GM23338 (cell line): ENCODE results near the gene STOML3. TPM values are rescaled to one million over a fixed set of nuclear protein-coding genes. Genes with fewer than 3 reads are reported as not detected.

Experiments
- ATAC-seq: fragments of 200-7000 bp; cut with Tn5 transposase; 3 replicates; pipeline ENCODE4 v1.9.1; 2020
- DNase-seq: peaks from one replicate; pipeline ENCODE4 v3.0.0-alpha.2; 2015; ENCODE audit warnings: low spot score
- H2AFZ ChIP-seq: fragments of 200-600 bp; sonication (generic); 2 replicates; pipeline ENCODE4 v1.8.0; 2016; ENCODE audit warnings: antibody characterized with exemption, mild to moderate bottlenecking, moderate library complexity
- H3F3A ChIP-seq: fragments of 200-600 bp; sonication (generic); replicated peaks from 2 replicates; pipeline ENCODE4 v1.8.0; 2017; ENCODE audit warnings: antibody characterized with exemption, mixed run types, low read depth
- H3K27ac ChIP-seq: fragments of 200-600 bp; sonication (generic); 2 replicates; pipeline ENCODE4 v1.6.1; 2016; ENCODE audit warnings: low read depth
- H3K27me3 ChIP-seq: fragments of 200-600 bp; sonication (generic); 2 replicates; pipeline ENCODE4 v1.8.0; 2016; ENCODE audit warnings: mild to moderate bottlenecking, mixed run types, moderate library complexity; ENCODE audit not compliant: insufficient read depth
- H3K36me3 ChIP-seq: fragments of 200-600 bp; sonication (generic); 2 replicates; pipeline ENCODE4 v1.8.0; 2016; ENCODE audit warnings: mild to moderate bottlenecking; ENCODE audit not compliant: insufficient read depth
- H3K4me1 ChIP-seq: fragments of 200-600 bp; sonication (generic); 2 replicates; pipeline ENCODE4 v1.8.0; 2016; ENCODE audit warnings: mild to moderate bottlenecking, moderate library complexity; ENCODE audit not compliant: insufficient read depth
- H3K4me2 ChIP-seq: fragments of 200-600 bp; sonication (generic); 2 replicates; pipeline ENCODE4 v1.7.1; 2017; ENCODE audit warnings: mixed run types
- H3K4me3 ChIP-seq: fragments of 200-600 bp; sonication (generic); 2 replicates; pipeline ENCODE4 v1.6.1; 2016; ENCODE audit warnings: mixed run types
- H3K79me2 ChIP-seq: fragments of 200-600 bp; sonication (generic); replicated peaks from 2 replicates; pipeline ENCODE4 v1.8.0; 2017; ENCODE audit warnings: mild to moderate bottlenecking; ENCODE audit not compliant: insufficient read depth
- H3K9me2 ChIP-seq: fragments of 200-600 bp; sonication (generic); 2 replicates; pipeline ENCODE4 v1.8.0; 2017; ENCODE audit not compliant: insufficient read depth
- H4K20me1 ChIP-seq: fragments of 200-600 bp; sonication (generic); replicated peaks from 2 replicates; pipeline ENCODE4 v1.8.0; 2017; ENCODE audit warnings: mild to moderate bottlenecking; ENCODE audit not compliant: insufficient read depth
- H3K27ac Mint-ChIP-seq: 2 replicates; pipeline ENCODE4 v1.8.0; 2020; ENCODE audit warnings: inconsistent platforms, mild to moderate bottlenecking, moderate library complexity, mixed read lengths
- H3K27me3 Mint-ChIP-seq: 3 replicates; pipeline ENCODE4 v1.8.0; 2022; ENCODE audit warnings: low read depth, mild to moderate bottlenecking, moderate library complexity, mixed read lengths, inconsistent platforms; ENCODE audit not compliant: insufficient read depth, poor library complexity
- H3K36me3 Mint-ChIP-seq: 3 replicates; pipeline ENCODE4 v1.8.0; 2021; ENCODE audit warnings: low read depth, mild to moderate bottlenecking, inconsistent platforms, moderate library complexity, mixed read lengths
- H3K4me1 Mint-ChIP-seq: 3 replicates; pipeline ENCODE4 v1.8.0; 2020; ENCODE audit warnings: mild to moderate bottlenecking, inconsistent platforms, mixed read lengths
- H3K4me3 Mint-ChIP-seq: 3 replicates; pipeline ENCODE4 v1.8.0; 2021; ENCODE audit warnings: moderate library complexity, mild to moderate bottlenecking, inconsistent platforms, mixed read lengths
- H3K9me3 Mint-ChIP-seq: 3 replicates; pipeline ENCODE4 v1.8.0; 2020; ENCODE audit warnings: moderate library complexity, mild to moderate bottlenecking, inconsistent platforms, mixed read lengths
- CREB1 ChIP-seq: fragments of 250-450 bp; sonication (Bioruptor Pico); IDR thresholded peaks from 2 replicates; pipeline ENCODE4 v1.5.0; 2020; ENCODE audit warnings: low read depth, mild to moderate bottlenecking, moderate library complexity
- EZH2 ChIP-seq: fragments of 200-600 bp; sonication (generic); IDR thresholded peaks from one replicate; pipeline ENCODE4 v1.8.0; 2017; ENCODE audit warnings: antibody characterized with exemption, mild to moderate bottlenecking, low read depth; ENCODE audit not compliant: unreplicated experiment
- EZH2phosphoT487 ChIP-seq: fragments of 200-600 bp; sonication (generic); IDR thresholded peaks from one replicate; pipeline ENCODE4 v1.8.1; 2018; ENCODE audit warnings: antibody characterized with exemption; ENCODE audit not compliant: unreplicated experiment
- JUNB ChIP-seq: IDR thresholded peaks from one replicate; pipeline ENCODE4 v1.6.1; 2016; ENCODE audit warnings: antibody characterized with exemption; ENCODE audit not compliant: unreplicated experiment
- NANOG ChIP-seq: IDR thresholded peaks from 2 replicates; pipeline ENCODE4 v1.6.1; 2016; ENCODE audit warnings: antibody characterized with exemption, borderline replicate concordance
- POLR2AphosphoS5 ChIP-seq: IDR thresholded peaks from 2 replicates; pipeline ENCODE4 v1.6.1; 2016; ENCODE audit warnings: antibody characterized with exemption, low read depth
- ZNF114 ChIP-seq: fragments of 250-450 bp; sonication (Bioruptor Pico); IDR thresholded peaks from 2 replicates; pipeline ENCODE4 v1.5.0; 2020; ENCODE audit warnings: mild to moderate bottlenecking, moderate library complexity
- ZNF331 ChIP-seq: fragments of 250-450 bp; sonication (Bioruptor Pico); IDR thresholded peaks from 2 replicates; pipeline ENCODE4 v1.5.0; 2020; ENCODE audit warnings: low read depth, mild to moderate bottlenecking, moderate library complexity
- polyA plus RNA-seq: library from polyadenylated mRNA; unstranded; fragments of >200 nt; fragmentation: Nextera tagmentation; extraction: Ambion mirVana; gene quantifications from 2 replicates; pipeline ENCODE4 v1.2.1, GENCODE V29; 2016
- total RNA-seq: library from RNA; depleted of rRNA; stranded (reverse); fragments of >200 nt; shearing (Covaris generic); gene quantifications from 2 replicates; pipeline ENCODE4 v1.2.3, GENCODE V29; 2014
- TF ChIP-seq, protein P1 (sequence below): fragments of 250-450 bp; sonication (Bioruptor Pico); IDR thresholded peaks from 2 replicates; pipeline ENCODE4 v1.5.0; 2020; ENCODE audit warnings: mild to moderate bottlenecking, moderate library complexity
- TF ChIP-seq, protein P2 (sequence below): IDR thresholded peaks from one replicate; pipeline ENCODE4 v1.6.1; 2018; ENCODE audit warnings: antibody characterized with exemption; ENCODE audit not compliant: unreplicated experiment
- TF ChIP-seq, protein P3 (sequence below): IDR thresholded peaks from 2 replicates; pipeline ENCODE4 v1.6.1; 2016; ENCODE audit warnings: antibody characterized with exemption

The STOML3 gene
- total and polyA plus RNA-seq, 2 experiments from 2014 or later, result not detected

DNA sequence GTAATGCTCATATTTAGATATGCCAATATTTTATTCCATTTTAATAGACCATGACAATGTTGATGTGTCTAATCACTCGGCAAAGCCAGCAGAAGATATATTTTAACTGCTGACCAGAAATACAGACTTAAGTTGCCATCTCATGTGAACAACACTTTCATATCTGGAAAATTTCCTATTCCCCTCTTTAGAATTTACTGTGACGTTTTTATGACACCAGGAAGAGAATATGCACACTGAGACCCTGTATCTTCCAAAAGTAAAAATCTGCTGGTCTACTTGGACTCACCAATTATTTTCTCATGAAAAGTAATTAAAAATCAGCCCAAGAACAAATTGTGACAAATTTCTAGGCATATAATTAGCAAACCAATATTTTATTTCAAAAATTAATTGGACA, 45.2 kb upstream of the STOML3 start:
- Histone ChIP-seq H3K9me2 (no peaks in the 10 kb centered on the region), H4K20me1 (peaks cover 29% of the 10 kb centered on the region; the same call in 1 of the 2 replicates), H3K27me3 (no peaks in the 10 kb centered on the region), H3K36me3 (no peaks in the 10 kb centered on the region), H3K4me3 (peak overlapping the region; percentile 86), H3K4me1 (peaks cover 19% of the 10 kb centered on the region), H3K79me2 (peaks cover 76% of the 10 kb centered on the region), H3K4me2 (peak overlapping the region; percentile 76), H2AFZ (no peak overlapping the region), H3K27ac (no peak overlapping the region), H3F3A (no peaks in the 10 kb centered on the region)
- peak overlapping the region; percentile 20; the same call in 1 of the 2 replicates for H3K27ac Mint-ChIP-seq
- H3K4me1 Mint-ChIP-seq, result peaks cover 32% of the 10 kb centered on the region
- H3K36me3 Mint-ChIP-seq, result peaks cover 20% of the 10 kb centered on the region
- peak overlapping the region; percentile 93 for H3K4me3 Mint-ChIP-seq
- peaks cover 2% of the 10 kb centered on the region for H3K27me3 Mint-ChIP-seq
- TF ChIP-seq JUNB, result no peak
- TF ChIP-seq ZNF331 (CRISPR knock-in tag), result no peak
- no peak for DNase-seq
- no peak for ATAC-seq
- H3K9me3 Mint-ChIP-seq, result no peaks in the 10 kb centered on the region

DNA sequence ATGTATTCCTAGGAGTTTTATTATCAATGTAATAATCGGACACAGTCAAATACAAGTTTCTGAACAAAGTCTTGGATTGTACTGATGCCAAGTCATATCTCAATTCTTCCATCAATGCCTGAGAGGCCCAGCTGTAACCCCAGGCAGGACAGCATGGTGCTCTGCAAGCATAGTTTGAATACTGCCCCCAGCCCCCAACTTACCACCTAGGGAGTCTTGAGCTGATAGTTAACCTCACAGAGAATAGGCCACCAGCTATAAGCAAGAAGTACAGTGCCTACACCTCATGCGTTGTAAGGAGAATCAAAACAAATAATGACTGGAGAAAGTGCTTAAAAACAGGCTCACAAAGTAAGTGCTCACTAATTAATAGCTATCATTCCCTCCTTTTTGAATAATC, 44.6 kb upstream of the STOML3 start:
- H3K4me2 ChIP-seq, result peak overlapping the region; percentile 76
- peak overlapping the region; percentile 86 for H3K4me3 ChIP-seq
- DNase-seq (peak; percentile 31), ATAC-seq (peak; percentile 10)
- H3K27ac ChIP-seq, result no peak overlapping the region
- H3K4me3 Mint-ChIP-seq, result peak overlapping the region; percentile 93
- H2AFZ ChIP-seq, result no peak overlapping the region
- peaks cover 33% of the 10 kb centered on the region; the same call in 1 of the 2 replicates for H4K20me1 ChIP-seq
- no peak for TF ChIP-seq ZNF114
- TF ChIP-seq POLR2AphosphoS5, result no peak
- TF ChIP-seq, protein P1, sequence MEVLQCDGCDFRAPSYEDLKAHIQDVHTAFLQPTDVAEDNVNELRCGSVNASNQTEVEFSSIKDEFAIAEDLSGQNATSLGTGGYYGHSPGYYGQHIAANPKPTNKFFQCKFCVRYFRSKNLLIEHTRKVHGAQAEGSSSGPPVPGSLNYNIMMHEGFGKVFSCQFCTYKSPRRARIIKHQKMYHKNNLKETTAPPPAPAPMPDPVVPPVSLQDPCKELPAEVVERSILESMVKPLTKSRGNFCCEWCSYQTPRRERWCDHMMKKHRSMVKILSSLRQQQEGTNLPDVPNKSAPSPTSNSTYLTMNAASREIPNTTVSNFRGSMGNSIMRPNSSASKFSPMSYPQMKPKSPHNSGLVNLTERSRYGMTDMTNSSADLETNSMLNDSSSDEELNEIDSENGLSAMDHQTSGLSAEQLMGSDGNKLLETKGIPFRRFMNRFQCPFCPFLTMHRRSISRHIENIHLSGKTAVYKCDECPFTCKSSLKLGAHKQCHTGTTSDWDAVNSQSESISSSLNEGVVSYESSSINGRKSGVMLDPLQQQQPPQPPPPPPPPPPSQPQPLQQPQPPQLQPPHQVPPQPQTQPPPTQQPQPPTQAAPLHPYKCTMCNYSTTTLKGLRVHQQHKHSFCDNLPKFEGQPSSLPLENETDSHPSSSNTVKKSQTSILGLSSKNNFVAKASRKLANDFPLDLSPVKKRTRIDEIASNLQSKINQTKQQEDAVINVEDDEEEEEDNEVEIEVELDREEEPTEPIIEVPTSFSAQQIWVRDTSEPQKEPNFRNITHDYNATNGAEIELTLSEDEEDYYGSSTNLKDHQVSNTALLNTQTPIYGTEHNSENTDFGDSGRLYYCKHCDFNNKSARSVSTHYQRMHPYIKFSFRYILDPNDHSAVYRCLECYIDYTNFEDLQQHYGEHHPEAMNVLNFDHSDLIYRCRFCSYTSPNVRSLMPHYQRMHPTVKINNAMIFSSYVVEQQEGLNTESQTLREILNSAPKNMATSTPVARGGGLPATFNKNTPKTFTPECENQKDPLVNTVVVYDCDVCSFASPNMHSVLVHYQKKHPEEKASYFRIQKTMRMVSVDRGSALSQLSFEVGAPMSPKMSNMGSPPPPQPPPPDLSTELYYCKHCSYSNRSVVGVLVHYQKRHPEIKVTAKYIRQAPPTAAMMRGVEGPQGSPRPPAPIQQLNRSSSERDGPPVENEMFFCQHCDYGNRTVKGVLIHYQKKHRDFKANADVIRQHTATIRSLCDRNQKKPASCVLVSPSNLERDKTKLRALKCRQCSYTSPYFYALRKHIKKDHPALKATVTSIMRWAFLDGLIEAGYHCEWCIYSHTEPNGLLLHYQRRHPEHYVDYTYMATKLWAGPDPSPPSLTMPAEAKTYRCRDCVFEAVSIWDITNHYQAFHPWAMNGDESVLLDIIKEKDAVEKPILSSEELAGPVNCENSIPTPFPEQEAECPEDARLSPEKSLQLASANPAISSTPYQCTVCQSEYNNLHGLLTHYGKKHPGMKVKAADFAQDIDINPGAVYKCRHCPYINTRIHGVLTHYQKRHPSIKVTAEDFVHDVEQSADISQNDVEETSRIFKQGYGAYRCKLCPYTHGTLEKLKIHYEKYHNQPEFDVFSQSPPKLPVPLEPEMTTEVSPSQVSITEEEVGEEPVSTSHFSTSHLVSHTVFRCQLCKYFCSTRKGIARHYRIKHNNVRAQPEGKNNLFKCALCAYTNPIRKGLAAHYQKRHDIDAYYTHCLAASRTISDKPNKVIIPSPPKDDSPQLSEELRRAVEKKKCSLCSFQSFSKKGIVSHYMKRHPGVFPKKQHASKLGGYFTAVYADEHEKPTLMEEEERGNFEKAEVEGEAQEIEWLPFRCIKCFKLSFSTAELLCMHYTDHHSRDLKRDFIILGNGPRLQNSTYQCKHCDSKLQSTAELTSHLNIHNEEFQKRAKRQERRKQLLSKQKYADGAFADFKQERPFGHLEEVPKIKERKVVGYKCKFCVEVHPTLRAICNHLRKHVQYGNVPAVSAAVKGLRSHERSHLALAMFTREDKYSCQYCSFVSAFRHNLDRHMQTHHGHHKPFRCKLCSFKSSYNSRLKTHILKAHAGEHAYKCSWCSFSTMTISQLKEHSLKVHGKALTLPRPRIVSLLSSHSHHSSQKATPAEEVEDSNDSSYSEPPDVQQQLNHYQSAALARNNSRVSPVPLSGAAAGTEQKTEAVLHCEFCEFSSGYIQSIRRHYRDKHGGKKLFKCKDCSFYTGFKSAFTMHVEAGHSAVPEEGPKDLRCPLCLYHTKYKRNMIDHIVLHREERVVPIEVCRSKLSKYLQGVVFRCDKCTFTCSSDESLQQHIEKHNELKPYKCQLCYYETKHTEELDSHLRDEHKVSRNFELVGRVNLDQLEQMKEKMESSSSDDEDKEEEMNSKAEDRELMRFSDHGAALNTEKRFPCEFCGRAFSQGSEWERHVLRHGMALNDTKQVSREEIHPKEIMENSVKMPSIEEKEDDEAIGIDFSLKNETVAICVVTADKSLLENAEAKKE (CRISPR knock-in tag), result no peak
- TF ChIP-seq, protein P2, sequence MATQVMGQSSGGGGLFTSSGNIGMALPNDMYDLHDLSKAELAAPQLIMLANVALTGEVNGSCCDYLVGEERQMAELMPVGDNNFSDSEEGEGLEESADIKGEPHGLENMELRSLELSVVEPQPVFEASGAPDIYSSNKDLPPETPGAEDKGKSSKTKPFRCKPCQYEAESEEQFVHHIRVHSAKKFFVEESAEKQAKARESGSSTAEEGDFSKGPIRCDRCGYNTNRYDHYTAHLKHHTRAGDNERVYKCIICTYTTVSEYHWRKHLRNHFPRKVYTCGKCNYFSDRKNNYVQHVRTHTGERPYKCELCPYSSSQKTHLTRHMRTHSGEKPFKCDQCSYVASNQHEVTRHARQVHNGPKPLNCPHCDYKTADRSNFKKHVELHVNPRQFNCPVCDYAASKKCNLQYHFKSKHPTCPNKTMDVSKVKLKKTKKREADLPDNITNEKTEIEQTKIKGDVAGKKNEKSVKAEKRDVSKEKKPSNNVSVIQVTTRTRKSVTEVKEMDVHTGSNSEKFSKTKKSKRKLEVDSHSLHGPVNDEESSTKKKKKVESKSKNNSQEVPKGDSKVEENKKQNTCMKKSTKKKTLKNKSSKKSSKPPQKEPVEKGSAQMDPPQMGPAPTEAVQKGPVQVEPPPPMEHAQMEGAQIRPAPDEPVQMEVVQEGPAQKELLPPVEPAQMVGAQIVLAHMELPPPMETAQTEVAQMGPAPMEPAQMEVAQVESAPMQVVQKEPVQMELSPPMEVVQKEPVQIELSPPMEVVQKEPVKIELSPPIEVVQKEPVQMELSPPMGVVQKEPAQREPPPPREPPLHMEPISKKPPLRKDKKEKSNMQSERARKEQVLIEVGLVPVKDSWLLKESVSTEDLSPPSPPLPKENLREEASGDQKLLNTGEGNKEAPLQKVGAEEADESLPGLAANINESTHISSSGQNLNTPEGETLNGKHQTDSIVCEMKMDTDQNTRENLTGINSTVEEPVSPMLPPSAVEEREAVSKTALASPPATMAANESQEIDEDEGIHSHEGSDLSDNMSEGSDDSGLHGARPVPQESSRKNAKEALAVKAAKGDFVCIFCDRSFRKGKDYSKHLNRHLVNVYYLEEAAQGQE, result no peak
- no peak for TF ChIP-seq NANOG
- no peak for TF ChIP-seq ZNF331 (CRISPR knock-in tag)
- no peak for TF ChIP-seq JUNB
- TF ChIP-seq EZH2phosphoT487, result no peak
- TF ChIP-seq EZH2, result no peak
- no peak for TF ChIP-seq CREB1 (CRISPR knock-in tag)
- TF ChIP-seq, protein P3, sequence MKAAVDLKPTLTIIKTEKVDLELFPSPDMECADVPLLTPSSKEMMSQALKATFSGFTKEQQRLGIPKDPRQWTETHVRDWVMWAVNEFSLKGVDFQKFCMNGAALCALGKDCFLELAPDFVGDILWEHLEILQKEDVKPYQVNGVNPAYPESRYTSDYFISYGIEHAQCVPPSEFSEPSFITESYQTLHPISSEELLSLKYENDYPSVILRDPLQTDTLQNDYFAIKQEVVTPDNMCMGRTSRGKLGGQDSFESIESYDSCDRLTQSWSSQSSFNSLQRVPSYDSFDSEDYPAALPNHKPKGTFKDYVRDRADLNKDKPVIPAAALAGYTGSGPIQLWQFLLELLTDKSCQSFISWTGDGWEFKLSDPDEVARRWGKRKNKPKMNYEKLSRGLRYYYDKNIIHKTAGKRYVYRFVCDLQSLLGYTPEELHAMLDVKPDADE, result no peak
- H3K27me3 Mint-ChIP-seq, result peaks cover 2% of the 10 kb centered on the region
- H3K36me3 ChIP-seq, result no peaks in the 10 kb centered on the region
- peaks cover 32% of the 10 kb centered on the region for H3K4me1 Mint-ChIP-seq
- H3F3A ChIP-seq, result no peaks in the 10 kb centered on the region
- no peaks in the 10 kb centered on the region for H3K9me3 Mint-ChIP-seq
- H3K4me1 ChIP-seq, result peaks cover 19% of the 10 kb centered on the region
- H3K9me2 ChIP-seq, result no peaks in the 10 kb centered on the region
- H3K27me3 ChIP-seq, result no peaks in the 10 kb centered on the region
- H3K27ac Mint-ChIP-seq, result no peak overlapping the region
- H3K79me2 ChIP-seq, result peaks cover 81% of the 10 kb centered on the region
- peaks cover 26% of the 10 kb centered on the region for H3K36me3 Mint-ChIP-seq
